B cell (primary cell): ENCODE data around the gene OR6N2.
A peak's percentile ranks its signal among the peaks of the same experiment; 100 is the strongest.

ENCODE experiments used
- EZH2 ChIP-seq: IDR thresholded peaks from 2 replicates; pipeline ENCODE4 v1.6.1; 2012; ENCODE audit warnings: borderline replicate concordance, low read depth, mild to moderate bottlenecking, moderate library complexity, low read length; ENCODE audit not compliant: insufficient read depth, poor library complexity, severe bottlenecking
- TF ChIP-seq, protein P1 (sequence below): fragments of 200-600 bp; IDR thresholded peaks from one replicate; pipeline ENCODE4 v1.8.0; 2022; ENCODE audit warnings: antibody characterized with exemption, mild to moderate bottlenecking

DNA sequence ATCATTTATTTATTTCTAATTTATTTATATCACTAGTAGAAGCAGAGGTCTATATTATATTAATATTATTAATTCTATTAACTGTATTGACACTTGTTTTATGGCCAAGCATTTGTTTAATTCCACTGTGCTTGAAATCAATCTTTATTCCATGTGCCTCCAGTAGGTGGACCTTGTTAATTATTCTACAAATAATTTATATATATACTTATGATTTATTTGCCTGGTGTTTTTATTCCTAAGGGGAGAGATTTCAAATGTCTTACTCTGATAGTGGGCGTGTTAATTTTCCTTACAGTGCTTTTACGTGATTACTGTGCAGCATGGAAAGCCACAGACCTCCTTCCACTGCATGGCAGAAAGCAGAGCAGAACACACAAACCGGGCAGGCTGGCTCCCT lies 17.5 kb upstream of the OR6N2 start:
- TF ChIP-seq, protein P1, sequence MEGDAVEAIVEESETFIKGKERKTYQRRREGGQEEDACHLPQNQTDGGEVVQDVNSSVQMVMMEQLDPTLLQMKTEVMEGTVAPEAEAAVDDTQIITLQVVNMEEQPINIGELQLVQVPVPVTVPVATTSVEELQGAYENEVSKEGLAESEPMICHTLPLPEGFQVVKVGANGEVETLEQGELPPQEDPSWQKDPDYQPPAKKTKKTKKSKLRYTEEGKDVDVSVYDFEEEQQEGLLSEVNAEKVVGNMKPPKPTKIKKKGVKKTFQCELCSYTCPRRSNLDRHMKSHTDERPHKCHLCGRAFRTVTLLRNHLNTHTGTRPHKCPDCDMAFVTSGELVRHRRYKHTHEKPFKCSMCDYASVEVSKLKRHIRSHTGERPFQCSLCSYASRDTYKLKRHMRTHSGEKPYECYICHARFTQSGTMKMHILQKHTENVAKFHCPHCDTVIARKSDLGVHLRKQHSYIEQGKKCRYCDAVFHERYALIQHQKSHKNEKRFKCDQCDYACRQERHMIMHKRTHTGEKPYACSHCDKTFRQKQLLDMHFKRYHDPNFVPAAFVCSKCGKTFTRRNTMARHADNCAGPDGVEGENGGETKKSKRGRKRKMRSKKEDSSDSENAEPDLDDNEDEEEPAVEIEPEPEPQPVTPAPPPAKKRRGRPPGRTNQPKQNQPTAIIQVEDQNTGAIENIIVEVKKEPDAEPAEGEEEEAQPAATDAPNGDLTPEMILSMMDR = peak; percentile 22
- no peak for TF ChIP-seq EZH2
